NT2/D1 (cell line): ENCODE results near the gene PGAP3.

Experiments
- DNase-seq: peaks from one replicate; pipeline ENCODE4 v3.0.0-alpha.2; 2011; ENCODE audit warnings: low read depth, low spot score
- H3K27me3 ChIP-seq: 2 replicates; pipeline ENCODE4 v1.6.0; 2011; ENCODE audit warnings: mild to moderate bottlenecking; ENCODE audit not compliant: insufficient read length, insufficient read depth
- H3K36me3 ChIP-seq: 2 replicates; pipeline ENCODE4 v1.6.1; 2011; ENCODE audit warnings: mild to moderate bottlenecking, low read length, mixed read lengths; ENCODE audit not compliant: insufficient read depth, insufficient read length
- H3K4me1 ChIP-seq: 2 replicates; pipeline ENCODE4 v1.5.1; 2011; ENCODE audit not compliant: insufficient read depth, insufficient read length
- H3K4me3 ChIP-seq: 2 replicates; pipeline ENCODE4 v1.5.1; 2011; ENCODE audit warnings: low read depth; ENCODE audit not compliant: insufficient read length
- H3K9ac ChIP-seq: 2 replicates; pipeline ENCODE4 v1.6.0; 2011; ENCODE audit warnings: low read depth; ENCODE audit not compliant: insufficient read length
- H3K9me3 ChIP-seq: 2 replicates; pipeline ENCODE4 v1.5.1; 2011; ENCODE audit warnings: mild to moderate bottlenecking, low read length; ENCODE audit not compliant: insufficient read depth
- SUZ12 ChIP-seq: IDR thresholded peaks from 2 replicates; pipeline ENCODE4 v1.6.1; 2011; ENCODE audit not compliant: insufficient read length, insufficient read depth; ENCODE audit errors: extremely low read depth
- YY1 ChIP-seq: IDR thresholded peaks from 2 replicates; pipeline ENCODE4 v1.6.1; 2011; ENCODE audit not compliant: insufficient read length, insufficient read depth
- ZNF274 ChIP-seq: IDR thresholded peaks from 2 replicates; pipeline ENCODE4 v1.6.1; 2011; ENCODE audit warnings: mild to moderate bottlenecking, low read depth, low read length

The PGAP3 gene

DNA sequence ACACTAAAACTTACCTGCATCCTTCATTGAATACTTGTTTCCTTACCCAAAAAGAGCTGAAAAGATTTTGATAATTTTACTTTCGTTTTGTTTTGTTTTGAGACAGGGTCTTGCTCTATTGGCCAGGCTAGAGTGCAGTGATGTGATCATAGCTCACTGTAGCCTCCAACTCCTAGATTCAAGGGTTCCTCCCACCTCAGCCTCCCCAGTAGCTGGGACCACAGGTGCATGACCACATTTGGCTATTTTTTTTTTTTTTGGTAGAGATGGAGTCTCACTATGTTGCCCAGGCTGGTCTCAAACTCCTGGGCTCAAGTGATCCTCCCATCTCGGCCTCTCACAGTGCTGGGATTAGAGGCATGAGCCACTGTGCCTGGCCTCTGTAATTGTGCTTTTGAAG, 32.8 kb downstream of the PGAP3 start:
- Histone ChIP-seq H3K9me3 (no peaks in the 10 kb centered on the region), H3K9ac (no peak overlapping the region), H3K27me3 (no peaks in the 10 kb centered on the region), H3K4me1 (peaks cover 30% of the 10 kb centered on the region), H3K36me3 (peaks cover 39% of the 10 kb centered on the region), H3K4me3 (no peak overlapping the region)
- no peak for DNase-seq
- no peak for TF ChIP-seq ZNF274
- no peak for TF ChIP-seq YY1
- no peak for TF ChIP-seq SUZ12

DNA sequence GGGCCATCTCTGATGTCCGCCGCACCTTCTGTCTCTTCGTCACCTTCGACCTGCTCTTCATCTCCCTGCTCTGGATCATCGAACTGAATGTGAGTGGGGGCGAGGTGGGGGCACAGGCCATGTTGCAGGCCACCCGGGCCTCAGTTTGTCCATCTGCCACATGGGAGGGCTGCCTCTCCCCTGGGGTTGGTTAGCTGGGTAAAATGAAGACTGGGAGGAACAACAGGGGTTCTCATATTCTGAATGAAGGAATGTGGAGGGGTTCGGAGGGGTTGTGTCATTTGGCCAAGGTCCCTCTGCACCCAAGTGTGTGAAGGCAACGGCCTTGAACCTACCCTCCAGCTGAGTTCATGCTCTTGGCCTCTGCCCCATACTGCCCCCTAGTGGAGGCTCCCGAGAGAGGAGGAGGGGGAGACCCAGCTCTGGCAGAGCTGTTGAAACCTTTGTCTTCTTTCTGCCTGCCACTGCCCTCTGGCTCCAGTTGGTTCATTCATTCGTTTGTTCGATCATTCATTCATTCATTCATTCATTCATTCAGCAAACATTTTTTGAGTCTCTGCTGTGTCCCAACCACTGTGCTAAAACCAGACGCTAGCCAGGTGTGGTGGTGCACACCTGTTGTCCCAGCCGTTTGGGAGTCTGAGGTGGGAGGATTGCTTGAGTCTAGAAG, 34.1 kb downstream of the PGAP3 start:
- Histone ChIP-seq H3K9me3 (no peaks in the 10 kb centered on the region), H3K9ac (peak overlapping the region; percentile 52), H3K4me1 (peaks cover 28% of the 10 kb centered on the region), H3K36me3 (peaks cover 31% of the 10 kb centered on the region), H3K27me3 (no peaks in the 10 kb centered on the region), H3K4me3 (no peak overlapping the region)
- TF ChIP-seq SUZ12 (no peak), ZNF274 (no peak), YY1 (no peak)
- no peak for DNase-seq

DNA sequence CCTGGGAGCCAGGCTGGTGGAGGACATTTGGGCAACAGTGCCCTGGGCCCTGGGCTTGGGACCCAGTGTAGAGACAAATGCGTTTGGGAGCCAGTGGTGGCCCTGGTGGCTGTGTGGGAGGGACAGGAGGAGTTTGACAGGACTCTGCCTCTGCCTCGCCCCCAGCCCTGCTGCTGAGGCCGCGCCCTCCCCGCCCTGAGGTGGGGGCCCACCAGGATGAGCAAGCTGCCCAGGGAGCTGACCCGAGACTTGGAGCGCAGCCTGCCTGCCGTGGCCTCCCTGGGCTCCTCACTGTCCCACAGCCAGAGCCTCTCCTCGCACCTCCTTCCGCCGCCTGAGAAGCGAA, 34.6 kb downstream of the PGAP3 start:
- Histone ChIP-seq H3K27me3 (no peaks in the 10 kb centered on the region), H3K9me3 (no peaks in the 10 kb centered on the region), H3K9ac (peak overlapping the region; percentile 52), H3K4me1 (peaks cover 28% of the 10 kb centered on the region), H3K4me3 (no peak overlapping the region), H3K36me3 (peaks cover 26% of the 10 kb centered on the region)
- no peak for TF ChIP-seq SUZ12
- TF ChIP-seq ZNF274, result no peak
- no peak for TF ChIP-seq YY1
- no peak for DNase-seq

DNA sequence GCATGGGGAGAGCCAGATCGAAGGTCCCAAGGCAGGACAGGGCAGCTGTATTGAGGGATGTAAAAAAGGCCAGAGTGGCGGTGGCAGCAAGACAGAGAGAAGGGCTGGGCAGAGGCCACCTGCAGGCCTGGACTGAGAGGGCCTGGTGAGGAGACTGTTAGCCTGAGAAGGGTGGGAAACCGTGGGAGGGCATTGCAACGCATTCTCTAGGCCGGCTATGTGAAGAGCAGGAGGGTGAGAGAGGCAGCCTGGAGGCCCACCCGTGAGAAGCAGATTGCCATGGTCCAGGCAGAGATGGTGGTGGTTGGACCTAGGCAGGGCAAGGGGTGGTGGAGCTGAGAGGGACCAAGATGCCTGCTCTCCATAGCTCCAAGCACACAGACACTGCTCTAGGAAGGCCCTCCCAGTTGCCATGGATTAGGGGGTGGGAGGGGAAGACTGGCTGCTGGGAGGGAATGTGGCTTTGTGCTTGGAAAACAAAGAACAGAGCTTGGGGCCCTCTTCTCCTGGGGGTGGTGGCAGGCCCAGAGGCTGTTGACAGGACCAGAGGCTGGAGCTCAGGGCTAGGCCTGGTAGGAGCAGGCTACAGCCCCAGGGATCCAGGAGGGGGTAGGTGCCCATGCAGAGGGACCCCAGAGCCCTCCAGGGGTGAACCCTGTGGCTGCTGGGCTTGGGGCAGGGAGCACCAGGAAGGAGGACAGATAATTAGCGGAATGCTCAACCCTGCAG, 35.1 kb downstream of the PGAP3 start:
- Histone ChIP-seq H3K4me1 (peaks cover 26% of the 10 kb centered on the region), H3K9ac (peak overlapping the region; percentile 59), H3K36me3 (peaks cover 23% of the 10 kb centered on the region), H3K27me3 (no peaks in the 10 kb centered on the region), H3K4me3 (no peak overlapping the region), H3K9me3 (no peaks in the 10 kb centered on the region)
- TF ChIP-seq YY1 (peak; percentile 14), ZNF274 (no peak)
- peak; percentile 70 for DNase-seq

DNA sequence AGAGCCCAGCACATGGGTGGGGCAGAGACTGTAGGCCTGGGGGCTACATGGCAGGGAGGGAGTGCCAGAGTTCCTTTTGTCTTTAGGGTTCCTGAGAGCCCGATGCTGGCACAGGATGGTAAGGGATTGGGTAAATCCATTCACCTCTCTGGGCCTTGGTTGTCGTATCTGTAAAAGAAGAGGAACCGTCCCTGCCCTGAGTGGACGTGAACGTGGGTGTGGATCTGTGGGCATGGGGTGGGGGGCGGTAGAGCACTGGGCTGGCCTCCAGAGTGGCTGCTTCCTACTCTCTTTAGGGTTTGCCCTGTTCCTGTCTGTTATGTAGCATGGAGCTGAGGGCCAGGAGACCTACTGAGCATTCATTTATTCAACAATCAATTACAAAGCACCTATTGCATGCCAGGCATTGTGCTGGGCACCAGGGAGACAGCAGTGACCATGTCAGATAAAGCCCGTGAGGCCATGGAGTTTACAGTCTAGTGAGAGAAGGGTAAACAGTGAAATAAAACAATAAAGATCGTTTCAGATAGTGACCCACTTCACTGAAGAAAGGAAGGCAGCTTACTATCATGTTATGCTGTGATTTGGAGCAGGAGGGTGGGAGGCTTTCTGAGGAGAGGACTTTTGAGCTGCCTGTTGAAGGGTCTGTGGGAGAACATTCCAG, 35.8 kb downstream of the PGAP3 start:
- H3K9me3 ChIP-seq, result no peaks in the 10 kb centered on the region
- DNase-seq, result no peak
- peaks cover 28% of the 10 kb centered on the region for H3K4me1 ChIP-seq
- H3K36me3 ChIP-seq, result peaks cover 20% of the 10 kb centered on the region
- no peaks in the 10 kb centered on the region for H3K27me3 ChIP-seq
- H3K4me3 ChIP-seq, result no peak overlapping the region
- no peak for TF ChIP-seq SUZ12
- TF ChIP-seq YY1, result no peak
- TF ChIP-seq ZNF274, result no peak
- peak overlapping the region; percentile 59 for H3K9ac ChIP-seq

DNA sequence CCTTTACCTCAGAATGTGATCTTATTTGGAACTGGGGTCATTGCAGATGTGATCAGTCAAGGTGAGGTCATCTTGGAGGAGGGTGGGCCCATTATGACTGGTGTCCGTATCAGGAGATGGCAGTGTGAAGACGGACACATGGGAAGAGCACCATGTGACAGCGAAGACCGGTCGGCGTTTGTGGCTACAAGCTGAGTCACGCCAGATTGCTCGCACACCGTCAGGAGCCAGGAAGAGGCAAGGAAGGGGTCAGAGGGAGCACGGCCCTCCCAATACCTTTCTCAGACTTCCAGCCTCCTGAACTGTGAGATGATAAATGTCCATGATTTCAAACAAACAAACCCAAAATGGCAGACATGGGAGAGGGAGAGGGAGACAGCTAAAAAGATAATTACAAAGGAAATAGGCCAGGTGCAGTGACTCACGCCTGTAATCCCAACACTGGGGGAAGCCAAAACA, 37.7 kb downstream of the PGAP3 start:
- H3K9me3 ChIP-seq, result no peaks in the 10 kb centered on the region
- no peak for DNase-seq
- H3K36me3 ChIP-seq, result peaks cover 9% of the 10 kb centered on the region
- peaks cover 23% of the 10 kb centered on the region for H3K4me1 ChIP-seq
- no peaks in the 10 kb centered on the region for H3K27me3 ChIP-seq
- TF ChIP-seq ZNF274, result no peak
- TF ChIP-seq SUZ12, result no peak
- TF ChIP-seq YY1, result no peak
- H3K9ac ChIP-seq, result no peak overlapping the region
- no peak overlapping the region for H3K4me3 ChIP-seq
